Measurements from ENCODE around the gene PGM2L1.

The PGM2L1 gene

DNA sequence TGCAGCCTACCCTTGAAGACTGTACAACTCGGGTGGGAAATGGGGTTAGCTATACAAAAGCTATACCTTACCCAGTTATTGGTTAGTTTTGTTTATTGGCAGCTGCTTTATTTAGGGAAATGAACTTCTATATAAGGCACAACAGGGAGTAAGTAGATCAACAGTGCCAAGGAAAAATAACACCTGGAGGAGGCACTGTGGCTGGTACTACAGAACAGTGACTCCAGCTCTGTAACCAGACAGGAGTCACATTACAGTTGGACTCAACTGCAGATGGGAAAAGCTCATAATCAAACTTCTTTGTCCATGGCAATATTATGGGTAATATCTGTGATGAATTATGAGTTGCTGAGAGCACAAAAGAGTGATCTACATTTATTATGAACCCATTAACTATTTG lies 100.7 kb downstream of the PGM2L1 start:
- DNase-seq (ENCODE audit: low spot score), result no peak

DNA sequence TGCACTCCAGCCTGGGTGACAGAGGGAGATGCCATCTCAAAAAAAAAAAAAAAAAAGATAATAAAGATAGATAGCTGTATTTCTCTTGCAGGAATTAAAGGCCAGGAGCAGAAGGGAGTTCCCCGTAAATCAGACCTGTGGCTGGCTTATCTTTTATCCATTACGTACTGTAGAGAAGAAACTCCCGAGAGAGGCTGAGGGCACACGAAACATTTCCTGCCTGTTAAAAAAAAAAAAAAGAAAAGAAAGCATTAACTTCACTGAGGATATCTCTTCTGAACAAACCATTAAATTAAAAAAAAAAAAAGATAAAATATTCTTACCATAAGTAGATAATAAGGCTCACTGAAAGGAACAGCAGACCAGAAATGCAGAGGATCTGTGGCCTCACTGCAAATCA lies 109.3 kb downstream of the PGM2L1 start:
- DNase-seq (ENCODE audit: low spot score), result no peak

DNA sequence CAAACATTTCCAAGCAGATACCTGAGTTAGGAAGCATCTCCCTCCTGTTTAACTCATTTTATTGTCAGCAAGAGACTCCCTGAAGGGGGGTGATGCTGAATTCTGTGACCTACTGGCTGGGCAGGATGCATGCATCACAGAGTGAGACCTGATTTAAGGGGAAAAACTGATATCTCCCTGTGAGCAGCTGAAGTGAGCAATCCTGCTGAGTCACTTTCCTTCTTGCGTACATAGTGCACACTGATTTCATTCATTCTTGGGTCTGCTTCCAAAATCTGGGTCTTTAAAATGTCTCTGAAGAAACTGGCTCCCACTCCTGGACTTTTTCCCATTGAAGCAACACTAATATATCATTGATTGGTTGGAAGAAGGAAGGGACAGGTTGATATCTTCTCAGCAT lies 110.1 kb downstream of the PGM2L1 start:
- peak; percentile 89 for DNase-seq (ENCODE audit: low spot score)

DNA sequence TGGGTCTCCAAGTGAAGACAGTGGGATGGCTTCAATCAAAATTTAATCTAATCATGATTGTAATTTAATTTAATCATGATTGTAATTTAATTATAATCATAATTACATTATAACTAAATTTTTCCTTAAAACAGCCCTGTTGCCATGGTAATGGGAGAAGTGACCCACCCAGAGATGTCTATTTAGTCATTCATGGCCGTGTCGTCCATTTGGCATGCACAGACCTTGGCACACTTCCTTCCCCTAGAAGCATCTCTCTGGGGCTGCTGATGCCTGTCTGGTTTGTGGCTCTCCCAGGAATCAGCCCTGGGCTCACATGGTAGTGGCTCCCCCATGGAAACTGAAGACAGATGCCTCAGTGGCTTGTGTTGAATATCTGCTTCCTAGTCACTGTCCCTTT lies 113.8 kb downstream of the PGM2L1 start:
- no peak for DNase-seq (ENCODE audit: low spot score)

DNA sequence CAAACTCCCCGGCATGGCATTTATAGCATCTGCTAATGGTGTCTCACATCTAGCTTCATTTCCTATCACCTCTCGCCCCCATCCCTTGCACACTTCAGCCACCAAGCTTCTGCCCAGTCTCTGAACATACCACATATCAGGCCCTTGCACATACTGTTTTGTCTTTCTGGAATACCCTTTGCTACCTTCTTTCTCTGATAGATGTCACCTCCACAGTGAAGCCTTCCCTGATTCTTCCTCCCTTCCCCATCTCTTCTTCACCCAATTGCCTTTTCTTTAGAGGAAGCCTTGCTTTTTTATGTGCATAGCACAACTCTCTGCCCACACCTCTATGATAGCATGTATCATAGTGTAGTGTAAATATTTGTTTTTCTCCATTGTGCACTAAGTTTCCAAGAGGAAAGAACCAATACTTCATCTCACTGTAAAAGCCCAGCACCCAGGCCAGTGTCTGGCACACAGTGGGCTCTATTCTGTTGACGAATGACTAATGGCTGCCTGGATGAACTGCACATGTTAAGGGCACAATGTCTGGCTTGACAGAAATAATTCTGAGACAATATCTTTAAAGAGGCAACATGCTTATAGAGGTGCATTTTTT lies 114.6 kb downstream of the PGM2L1 start:
- DNase-seq (ENCODE audit: low spot score), result no peak

DNA sequence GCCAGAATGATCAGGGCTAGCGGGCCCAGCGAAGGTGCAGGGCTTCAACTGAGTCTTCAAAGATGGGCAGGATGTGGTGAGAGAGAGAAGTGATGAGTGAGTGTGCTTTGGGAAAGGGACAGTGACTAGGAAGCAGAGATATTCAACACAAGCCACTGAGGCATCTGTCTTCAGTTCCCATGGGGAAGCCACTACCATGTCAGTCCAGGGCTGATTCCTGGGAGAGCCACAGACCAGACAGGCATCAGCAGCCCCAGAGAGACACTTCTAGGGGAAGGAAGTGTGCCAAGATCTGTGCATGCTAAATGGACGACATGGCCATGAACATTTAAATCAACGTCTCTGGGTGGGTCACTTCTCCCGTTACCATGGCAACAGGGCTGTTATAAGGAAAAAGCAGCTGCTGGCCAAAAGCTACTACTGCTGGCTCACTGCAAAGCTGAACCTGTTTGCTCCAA lies 115.3 kb downstream of the PGM2L1 start:
- no peak for DNase-seq (ENCODE audit: low spot score)

DNA sequence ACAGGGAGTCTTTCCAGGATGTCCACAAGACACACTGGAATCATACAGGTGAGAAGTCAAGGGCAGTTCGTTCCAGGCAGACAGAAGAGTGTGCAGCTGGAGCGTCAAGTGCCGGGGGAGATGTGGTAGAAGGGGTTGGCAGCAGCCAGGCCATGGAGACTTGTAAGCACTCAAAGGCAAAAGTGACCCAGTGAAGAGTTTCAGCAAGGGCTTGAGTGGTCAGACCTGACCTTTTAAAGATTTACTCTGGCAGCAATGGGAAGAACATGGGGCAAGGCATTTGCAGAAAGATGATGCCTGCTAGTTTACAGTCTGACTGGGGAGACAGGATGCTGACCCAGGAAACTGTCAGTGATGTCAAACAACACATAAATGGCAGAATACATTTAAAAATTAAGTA lies 115.8 kb downstream of the PGM2L1 start:
- DNase-seq (ENCODE audit: low spot score), result no peak

DNA sequence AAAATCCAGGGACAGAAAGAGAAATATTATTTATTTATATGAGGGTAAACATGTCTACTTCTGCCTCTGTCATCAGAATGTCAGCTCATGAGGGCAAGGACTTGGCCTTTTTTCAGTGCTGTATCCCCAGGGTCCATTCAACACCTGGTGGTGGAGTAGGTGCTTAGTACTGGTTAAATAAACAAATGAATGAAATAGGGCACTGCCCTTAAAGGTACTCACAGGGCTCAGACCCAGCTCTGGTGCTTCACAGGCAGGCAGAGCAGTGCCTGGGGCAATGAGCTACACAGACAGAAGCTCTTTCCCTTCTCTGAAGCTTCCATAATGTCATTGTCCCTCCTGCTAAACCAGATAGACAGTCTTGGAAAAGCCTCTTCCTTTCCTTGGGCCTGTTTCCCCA lies 117.7 kb downstream of the PGM2L1 start:
- DNase-seq (ENCODE audit: low spot score), result no peak
